Measurements from ENCODE around the gene TEX22.

The TEX22 gene

GRCh38 chr14:105383083-105383730, 15.1 kb upstream of the TEX22 start:
- in situ Hi-C loops (cut with MboI; ENCODE audit: low sequenced_read_pairs): no loop called here

DNA sequence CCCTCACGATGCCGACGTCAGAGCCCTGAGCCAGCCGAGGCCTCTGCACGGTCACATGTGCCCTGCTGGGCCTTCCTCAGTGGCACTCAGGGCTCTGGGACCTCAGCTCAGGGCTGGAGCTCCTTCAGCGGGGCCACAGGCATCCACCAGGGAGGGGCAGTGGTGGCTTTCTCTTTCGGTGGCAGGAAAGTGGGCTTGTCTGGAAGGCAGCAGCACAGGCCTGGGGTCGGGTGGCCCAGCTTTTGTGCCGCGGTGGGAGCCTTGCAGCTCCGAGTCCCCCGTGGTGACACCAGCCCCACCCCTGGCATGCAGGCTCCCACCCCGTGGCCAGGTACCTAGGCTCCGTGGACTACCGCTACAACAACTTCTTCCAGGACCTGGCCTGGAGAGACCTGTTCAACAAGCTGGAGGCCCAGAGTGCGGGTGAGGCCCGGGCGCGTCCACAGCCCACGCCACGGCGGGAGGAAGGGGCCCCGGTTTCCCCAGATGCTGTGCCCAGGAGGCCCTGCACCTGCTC, 14.2 kb upstream of the TEX22 start:
- in situ Hi-C loops (cut with MboI; ENCODE audit: low sequenced_read_pairs): no loop called here

DNA sequence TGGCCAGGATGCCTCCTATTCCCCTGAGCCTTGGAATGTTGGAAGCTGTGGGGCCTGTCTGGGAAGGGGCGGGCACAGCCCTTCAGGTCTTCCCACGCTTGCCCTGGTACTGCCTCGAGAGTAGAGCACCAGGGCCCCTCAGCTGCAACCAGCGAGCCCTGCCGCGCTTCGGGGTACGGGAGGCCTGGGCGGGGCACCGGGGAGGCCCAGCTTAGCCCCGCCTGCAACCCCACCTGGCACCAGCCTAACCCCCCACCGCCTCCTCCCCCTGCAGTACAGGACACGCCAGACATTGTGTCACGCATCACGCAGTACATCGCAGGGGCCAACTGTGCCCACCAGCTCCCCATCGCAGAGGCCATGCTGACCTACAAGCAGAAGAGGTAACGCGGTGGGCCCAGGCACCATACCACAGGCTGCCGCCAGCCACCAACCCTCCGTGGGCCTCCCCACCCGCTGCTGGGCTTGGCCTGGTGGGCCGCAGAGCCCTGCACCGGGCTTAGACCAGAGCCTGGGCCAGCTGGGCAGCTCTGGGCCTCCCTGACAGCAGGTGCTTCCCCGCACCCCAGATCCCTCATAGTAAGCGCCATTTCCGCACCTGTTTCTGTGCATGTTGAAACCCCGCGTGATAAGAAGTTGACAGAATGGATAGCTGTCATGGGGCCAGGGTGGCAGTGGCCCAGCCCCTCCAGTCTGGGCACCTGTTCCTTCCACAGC, 13.6 kb upstream of the TEX22 start:
- in situ Hi-C loops (cut with MboI; ENCODE audit: low sequenced_read_pairs): no loop called here

GRCh38 chr14:105385322-105385637, 13.1 kb upstream of the TEX22 start:
- in situ Hi-C loops (cut with MboI; ENCODE audit: low sequenced_read_pairs): no loop called here

- in situ Hi-C loops (cut with MboI; ENCODE audit: low sequenced_read_pairs): no loop called here
Measured at GRCh38 chr14:105385698-105386365, 12.5 kb upstream of the TEX22 start.

GRCh38 chr14:105386581-105387529, 11.5 kb upstream of the TEX22 start:
- in situ Hi-C loops (cut with MboI; ENCODE audit: low sequenced_read_pairs): no loop called here

DNA sequence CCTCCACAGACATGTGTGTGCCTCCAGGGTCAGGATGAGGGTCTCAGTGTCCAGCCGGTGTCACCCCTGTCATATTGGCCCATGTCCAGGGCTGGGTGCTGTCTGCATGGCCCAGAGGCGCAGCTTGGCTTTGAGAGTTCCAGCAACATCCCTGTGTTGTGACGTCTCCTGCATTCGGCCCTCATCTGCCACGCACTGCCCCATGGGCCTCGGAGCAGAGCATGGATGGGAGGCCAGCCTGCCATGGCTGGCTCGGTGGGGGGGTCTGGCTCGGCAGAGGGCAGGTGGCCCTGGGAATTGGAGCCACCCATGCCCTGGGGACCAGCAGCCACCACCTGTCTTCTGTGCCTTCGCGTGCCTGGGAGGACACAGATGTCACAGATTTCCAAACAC, 10.8 kb upstream of the TEX22 start:
- in situ Hi-C loops (cut with MboI; ENCODE audit: low sequenced_read_pairs): no loop called here

DNA sequence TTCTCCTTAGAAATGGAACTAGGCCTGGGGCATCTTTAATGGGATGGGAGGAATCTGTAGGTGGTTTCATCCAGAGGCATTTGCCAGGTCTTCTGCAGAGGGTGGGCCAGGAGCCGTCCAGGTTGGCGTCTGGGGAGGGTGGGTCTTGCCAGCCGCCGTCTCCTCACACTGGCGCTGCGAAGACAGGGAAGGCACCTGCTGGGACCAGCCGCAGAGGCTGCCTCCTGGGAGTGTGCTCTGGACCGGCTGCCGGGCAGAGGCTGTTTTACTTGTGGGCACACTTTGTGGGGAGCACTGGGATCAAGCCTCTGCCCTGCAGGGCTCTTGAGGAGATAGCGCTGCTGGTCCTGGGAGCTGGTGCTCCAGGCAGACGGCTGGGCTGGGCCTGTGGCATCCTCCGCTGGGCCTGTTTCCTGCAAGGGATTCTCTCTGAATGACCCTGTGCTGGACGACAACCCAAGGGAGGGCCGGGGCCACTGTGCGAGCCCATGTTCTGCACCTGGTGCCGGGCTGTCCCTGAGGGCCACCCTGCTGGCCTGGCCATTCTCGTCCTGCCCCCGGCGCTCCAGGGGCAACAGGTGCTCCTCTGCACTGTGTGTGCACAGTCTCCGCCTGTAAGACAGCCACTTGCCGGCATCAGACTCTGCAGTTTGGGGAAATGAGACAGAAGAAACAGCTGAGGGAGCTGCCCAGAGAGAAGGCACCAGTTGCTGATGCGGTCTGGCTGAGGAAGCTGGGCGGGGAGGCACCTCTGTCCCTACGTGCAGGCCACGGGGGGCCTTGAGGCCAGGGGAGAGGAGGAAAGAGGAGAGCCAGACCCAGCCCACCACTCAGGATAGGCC, 10.0 kb upstream of the TEX22 start:
- in situ Hi-C loops (cut with MboI; ENCODE audit: low sequenced_read_pairs): no loop called here

- in situ Hi-C loops (cut with MboI; ENCODE audit: low sequenced_read_pairs): no loop called here
Measured at GRCh38 chr14:105388976-105389375, 9.4 kb upstream of the TEX22 start.

GRCh38 chr14:105389534-105389933, 8.8 kb upstream of the TEX22 start:
- in situ Hi-C loops (cut with MboI; ENCODE audit: low sequenced_read_pairs): no loop called here

- in situ Hi-C loops (cut with MboI; ENCODE audit: low sequenced_read_pairs): no loop called here
Measured at GRCh38 chr14:105389976-105390848, 8.1 kb upstream of the TEX22 start.

DNA sequence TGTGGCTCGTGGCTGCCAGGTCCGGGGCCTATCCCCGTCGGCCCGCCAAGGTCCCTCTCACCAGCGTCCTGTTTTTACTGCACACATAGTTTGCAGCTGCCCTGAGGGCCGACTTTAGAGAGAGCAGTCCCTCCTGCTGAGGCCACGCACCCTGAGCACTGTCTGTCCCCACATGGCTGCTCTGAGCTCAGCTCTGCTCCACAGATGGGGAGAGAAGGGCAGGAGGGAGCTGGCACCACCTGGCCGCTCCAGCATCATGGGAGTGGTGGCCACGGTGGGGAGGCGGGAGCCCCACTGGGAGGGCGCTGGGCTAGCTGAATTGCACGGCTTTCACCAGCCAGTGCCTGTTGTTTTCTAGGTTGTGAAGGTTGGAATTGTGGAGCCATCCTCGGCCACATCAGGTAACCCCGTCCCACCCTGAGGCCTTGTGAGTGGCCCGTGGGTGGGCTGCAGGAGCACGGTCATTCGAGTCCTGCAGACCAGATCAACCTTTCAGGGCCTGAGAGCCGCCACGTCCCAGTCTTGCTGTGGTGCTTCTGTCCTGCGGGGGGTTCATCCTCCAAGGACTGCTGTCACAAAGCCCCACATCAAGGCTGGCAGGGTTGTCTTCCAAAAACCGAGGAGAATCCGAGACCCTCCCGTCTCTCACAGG, 7.4 kb upstream of the TEX22 start:
- in situ Hi-C loops (cut with MboI; ENCODE audit: low sequenced_read_pairs): no loop called here

DNA sequence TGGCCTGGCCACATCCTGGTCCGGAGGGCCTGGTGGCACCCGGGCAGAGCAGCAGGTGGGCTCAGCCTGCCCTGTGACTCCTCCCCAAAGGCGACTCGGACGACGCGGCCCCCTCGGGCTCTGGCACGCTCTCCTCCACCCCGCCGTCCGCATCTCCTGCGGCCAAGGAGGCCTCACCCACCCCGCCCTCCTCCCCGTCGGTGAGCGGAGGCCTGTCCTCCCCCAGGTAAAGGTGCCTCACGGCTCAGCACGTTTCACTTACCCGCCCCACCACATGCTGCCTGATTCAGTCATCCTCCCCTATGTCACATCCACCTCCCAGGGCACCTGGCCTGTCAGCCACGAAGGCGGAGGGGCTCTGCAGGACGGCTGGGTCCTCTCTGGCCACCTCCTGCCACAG, 6.8 kb upstream of the TEX22 start:
- in situ Hi-C loops (cut with MboI; ENCODE audit: low sequenced_read_pairs): no loop called here

- in situ Hi-C loops (cut with MboI; ENCODE audit: low sequenced_read_pairs): no loop called here
Measured at GRCh38 chr14:105392131-105393090, 5.9 kb upstream of the TEX22 start.

DNA sequence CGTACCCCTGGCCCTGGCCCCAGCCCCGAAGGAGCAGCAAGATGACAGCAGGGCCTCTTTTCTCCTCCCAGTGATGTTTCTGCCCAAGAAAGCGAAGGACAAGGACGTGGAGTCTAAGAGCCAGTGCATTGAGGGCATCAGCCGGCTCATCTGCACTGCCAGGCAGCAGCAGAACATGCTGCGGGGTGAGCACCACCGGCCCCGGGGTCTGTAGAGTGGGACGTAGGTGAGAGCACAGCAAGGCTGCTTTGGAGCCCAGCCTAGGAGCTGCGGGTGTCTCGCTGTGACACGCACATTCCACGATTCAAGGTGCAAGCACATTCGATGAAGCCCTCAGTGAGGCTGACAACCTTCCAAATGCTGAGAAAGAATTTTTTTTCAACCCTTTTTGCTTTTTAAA, 5.2 kb upstream of the TEX22 start:
- in situ Hi-C loops (cut with MboI; ENCODE audit: low sequenced_read_pairs): no loop called here

- in situ Hi-C loops (cut with MboI; ENCODE audit: low sequenced_read_pairs): no loop called here
Measured at GRCh38 chr14:105394714-105395537, 3.4 kb upstream of the TEX22 start.

DNA sequence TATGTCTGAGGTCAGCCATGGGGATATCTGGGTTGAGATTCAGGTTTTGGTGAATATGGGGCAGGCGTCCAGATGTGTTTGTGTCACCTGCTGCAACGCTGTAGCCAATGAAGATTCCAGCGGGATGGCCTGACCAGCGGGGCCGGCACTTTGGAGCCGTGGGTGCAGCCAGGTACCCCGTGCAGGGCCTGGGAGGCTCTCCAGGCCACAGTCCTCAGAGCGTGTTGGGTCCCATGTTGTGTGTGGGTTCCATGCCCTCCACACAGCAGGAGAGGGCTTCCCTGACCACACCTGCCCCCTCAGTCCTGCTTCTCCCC, 2.8 kb upstream of the TEX22 start:
- in situ Hi-C loops (cut with MboI; ENCODE audit: low sequenced_read_pairs): no loop called here

Data from HL-60/S4 (cell line).